GM12878 (cell line): Measurements from ENCODE around the gene INTS14. TPM values are rescaled to one million over a fixed set of nuclear protein-coding genes. Genes with fewer than 3 reads are reported as not detected.

Source experiments
- ATAC-seq: fragments of 200-7000 bp; cut with Tn5 transposase; 3 replicates; pipeline ENCODE4 v1.9.1; 2020; ENCODE audit warnings: mild to moderate bottlenecking, moderate library complexity
- BruUV-seq: library from RNA; stranded (reverse); fragments of 400-500 nt; replicated peaks from 2 replicates; lab custom pipeline; 2021; lab: Mats Ljungman, UMichigan
- CTCF ChIA-PET: fragments of 300-600 bp; sonication (Branson Sonifier 250); formaldehyde crosslinking; extraction: SDS; loops from one replicate; lab custom pipeline; 2021; ENCODE audit warnings: inconsistent platforms; lab: Yijun Ruan, JAX
- POLR2A ChIA-PET: fragments of 350-600 bp; formaldehyde crosslinking; extraction: SDS; loops from one replicate; lab custom pipeline; 2021; ENCODE audit warnings: inconsistent platforms; lab: Charles Lee
- RAD21 ChIA-PET: fragments of 300-600 bp; sonication (Branson Sonifier 250); formaldehyde crosslinking; loops from one replicate; lab custom pipeline; 2023; ENCODE audit warnings: antibody characterized with exemption; ENCODE audit not compliant: unreplicated experiment; lab: Charles Lee
- SMC1A ChIA-PET: fragments of 300-600 bp; sonication (Branson Sonifier 250); formaldehyde crosslinking; loops from one replicate; lab custom pipeline; 2023; ENCODE audit not compliant: unreplicated experiment, uncharacterized antibody; lab: Charles Lee
- DNase-seq: peaks from one replicate; pipeline ENCODE4 v3.0.0-alpha.2; 2011; ENCODE audit warnings: low read depth, low spot score
- FAIRE-seq: peaks from 3 replicates; lab custom pipeline; 2011; peaks lifted over from hg19 to GRCh38; lab: Jason Lieb, UNC
- H2AFZ ChIP-seq: 2 replicates; pipeline ENCODE4 v1.6.0; 2011; ENCODE audit warnings: low read depth, low read length, control low read depth; ENCODE audit not compliant: control insufficient read depth
- H3K27ac ChIP-seq: 2 replicates; pipeline ENCODE4 v1.5.1; 2011; ENCODE audit warnings: control low read depth; ENCODE audit not compliant: control insufficient read depth, insufficient read depth
- H3K27me3 ChIP-seq, 2 experiments: replicated peaks in 1 of 2; 2 replicates each; pipeline versions ENCODE4 v1.6.0 to v1.6.1; 2011; ENCODE audit warnings: low read length in 1 of 2; ENCODE audit not compliant: control insufficient read depth in 2 of 2, insufficient read depth in 2 of 2
- H3K36me3 ChIP-seq, 2 experiments: 2 replicates each; pipeline ENCODE4 v1.5.1; 2011; ENCODE audit warnings: low read length in 1 of 2; ENCODE audit not compliant: control insufficient read depth in 2 of 2, insufficient read depth in 2 of 2
- H3K4me1 ChIP-seq: 2 replicates; pipeline ENCODE4 v1.6.1; 2011; ENCODE audit warnings: mild to moderate bottlenecking, low read length, moderate library complexity, mixed read lengths; ENCODE audit not compliant: control insufficient read depth, insufficient read depth
- H3K4me2 ChIP-seq: 2 replicates; pipeline ENCODE4 v1.6.0; 2011; ENCODE audit warnings: control low read depth; ENCODE audit not compliant: control insufficient read depth, insufficient read depth
- H3K4me3 ChIP-seq: fragments of 200-600 bp; sonication (generic); 2 replicates; pipeline ENCODE4 v1.5.1; 2016
- H3K79me2 ChIP-seq: 2 replicates; pipeline ENCODE4 v1.6.0; 2011; ENCODE audit warnings: low read length; ENCODE audit not compliant: control insufficient read depth, insufficient read depth
- H3K9ac ChIP-seq: 2 replicates; pipeline ENCODE4 v1.8.0; 2011; ENCODE audit warnings: low read length, control low read depth, mixed read lengths; ENCODE audit not compliant: control insufficient read depth, insufficient read depth
- H3K9me3 ChIP-seq: replicated peaks from 3 replicates; pipeline ENCODE4 v1.5.1; 2011; ENCODE audit warnings: mild to moderate bottlenecking, low read length; ENCODE audit not compliant: control insufficient read depth, insufficient read depth
- H4K20me1 ChIP-seq: 2 replicates; pipeline ENCODE4 v1.6.0; 2011; ENCODE audit not compliant: control insufficient read depth, insufficient read depth
- ATF3 ChIP-seq: IDR thresholded peaks from 2 replicates; pipeline ENCODE4 v1.6.1; 2011; ENCODE audit warnings: low read depth, mild to moderate bottlenecking, low read length, moderate library complexity, borderline replicate concordance; ENCODE audit errors: extremely low read depth
- CUX1 ChIP-seq: IDR thresholded peaks from 2 replicates; pipeline ENCODE4 v1.6.1; 2012; ENCODE audit warnings: improper control_type of control experiment, low read depth, low read length; ENCODE audit not compliant: insufficient replicate concordance
- EP300 ChIP-seq, 2 experiments: fragments of 150-350 bp in 1 of 2; IDR thresholded peaks; 2 replicates each; pipeline ENCODE4 v1.6.1; 2011 to 2012; ENCODE audit warnings: low read depth in 2 of 2, low read length in 2 of 2, borderline replicate concordance in 1 of 2, improper control_type of control experiment in 1 of 2, inconsistent platforms in 1 of 2; ENCODE audit not compliant: control insufficient read depth in 1 of 2
- NFXL1 ChIP-seq: fragments of 450-650 bp; IDR thresholded peaks from 2 replicates; pipeline ENCODE4 v1.6.1; 2017; ENCODE audit warnings: antibody characterized with exemption, mild to moderate bottlenecking, borderline replicate concordance
- PKNOX1 ChIP-seq: fragments of 450-650 bp; IDR thresholded peaks from 2 replicates; pipeline ENCODE4 v1.6.1; 2016; ENCODE audit warnings: mild to moderate bottlenecking
- POU2F2 ChIP-seq: IDR thresholded peaks from 3 replicates; pipeline ENCODE4 v1.6.1; 2011; ENCODE audit warnings: low read depth, mild to moderate bottlenecking, low read length, borderline replicate concordance
- SUZ12 ChIP-seq: fragments of 200-600 bp; sonication (generic); IDR thresholded peaks from one replicate; pipeline ENCODE4 v1.6.1; 2018; ENCODE audit warnings: antibody characterized with exemption, mild to moderate bottlenecking; ENCODE audit not compliant: unreplicated experiment
- ZBTB33 ChIP-seq: fragments of 450-650 bp; IDR thresholded peaks from 2 replicates; pipeline ENCODE4 v1.6.1; 2017; ENCODE audit warnings: mild to moderate bottlenecking
- ZBTB4 ChIP-seq: fragments of 450-650 bp; formaldehyde crosslinking; IDR thresholded peaks from 2 replicates; pipeline ENCODE4 v1.4.0; 2022; ENCODE audit warnings: mild to moderate bottlenecking, moderate library complexity
- ZNF217 ChIP-seq: fragments of 450-650 bp; IDR thresholded peaks from 2 replicates; pipeline ENCODE4 v1.6.1; 2017; ENCODE audit warnings: antibody characterized with exemption, mild to moderate bottlenecking
- ZZZ3 ChIP-seq: IDR thresholded peaks from 2 replicates; pipeline ENCODE4 v1.6.1; 2011; ENCODE audit warnings: low read depth; ENCODE audit not compliant: control insufficient read depth, insufficient read length
- WGBS: methylation state at CpG from one replicate; pipeline ENCODE4 v1.1.6; 2016; ENCODE audit warnings: low lambda C conversion rate; ENCODE audit not compliant: insufficient replicate concordance, insufficient coverage; ENCODE audit errors: missing lambda C conversion rate; 5-methylcytosine and 5-hydroxymethylcytosine counted together
- in situ Hi-C: fragments of 300-500 bp; cut with MboI; formaldehyde crosslinking; loops from 9 replicates; pipeline ENCODE4 v1.14.3; 2018; ENCODE audit warnings: mixed read lengths
- intact Hi-C: fragments of 100-400 bp; cut with micrococcal nuclease; formaldehyde crosslinking; loops from one replicate; pipeline ENCODE4 v1.14.2; 2022; ENCODE audit not compliant: unreplicated experiment
- polyA plus RNA-seq, 11 experiments: library from polyadenylated mRNA; depleted of rRNA in 4 of 11; unstranded in 6 of 11; stranded (reverse) in 5 of 11; fragments of >200 nt; fragmentation: Nextera tagmentation in 4 of 11; fragmentation: Illumina TruSeq in 1 of 11; extraction: Ambion mirVana in 4 of 11; extraction: Trizol in 1 of 11; gene quantifications; 1 replicate in 1 of 11; 2 replicates in 10 of 11; pipeline versions ENCODE4 v1.2.1 to v1.2.3, GENCODE V29; 2011 to 2016; ENCODE audit warnings: inconsistent platforms in 2 of 11, missing spikeins in 2 of 11, low read depth in 1 of 11
- total RNA-seq, 4 experiments: library from RNA; depleted of rRNA in 3 of 4; stranded (reverse); fragments of >200 nt in 3 of 4; fragmentation: Illumina TruSeq in 1 of 4; extraction: Trizol in 1 of 4; gene quantifications; 2 replicates each; pipeline versions ENCODE4 v1.2.1 to v1.2.3, GENCODE V29; 2013 to 2021

The INTS14 gene
- total and polyA plus RNA-seq, 10 of the 15 experiments (the other 5 are each of a cell fraction or from before 2014, with no cell fraction given), result 36.8 to 76.9 (median 47.7) TPM

GRCh38 chr15:65655457-65655856 lies 44.5 kb upstream of the INTS14 start:
- 95% methylated on average over 4 of the region's 4 CpGs for WGBS
- ChIA-PET RAD21 (no interaction called here), SMC1A (interaction anchor here (0.8 to 1.2 kb wide), 3 partner anchors 34 to 641 kb away, joined by 3 to 4 read pairs (median 3); no protein-coding TSS in a partner anchor), POLR2A (no interaction called here), CTCF (no interaction called here)
- Histone ChIP-seq H4K20me1 (no peaks in the 10 kb centered on the region), H3K36me3 (peaks cover 2 to 37% of the 10 kb centered on the region in 2 experiments; a peak in 3 of 4 replicates), H3K9ac (no peak overlapping the region), H2AFZ (no peak overlapping the region), H3K79me2 (no peaks in the 10 kb centered on the region), H3K9me3 (no peaks in the 10 kb centered on the region), H3K4me3 (no peak overlapping the region), H3K4me1 (peaks cover 5% of the 10 kb centered on the region; the same call in 1 of the 2 replicates), H3K4me2 (no peak overlapping the region), H3K27ac (no peak overlapping the region), H3K27me3 (no peaks in the 10 kb centered on the region)
- intact Hi-C loops (no loop called here), in situ Hi-C loops (no loop called here)
- BruUV-seq, result no TSS peak
- no peak for FAIRE-seq
- DNase-seq, result no peak
- no peak for ATAC-seq
- TF ChIP-seq EP300 (IDR thresholded peaks at IDR 0.05; ENCODE audit: borderline replicate concordance in 1 of 2, control insufficient read depth in 1 of 2, low read depth in 2 of 2, low read length in 2 of 2) (no peak), ZBTB4 (CRISPR knock-in tag) (no peak), ZZZ3 (no peak), POU2F2 (no peak), SUZ12 (no peak), CUX1 (no peak), NFXL1 (no peak), ZBTB33 (no peak), ATF3 (no peak), PKNOX1 (no peak), ZNF217 (no peak)
